GM19035 (cell line): ENCODE data around the gene TMPRSS7.
"Not testable (repeated sequence)": the region's sequence is repeated elsewhere in the genome, so short reads cannot be mapped to it uniquely, and the experiment has no call there.

Experiments used
- ATAC-seq: cut with Tn5 transposase; IDR thresholded peaks from one replicate; pipeline ENCODE4 v1.9.1; 2021; ENCODE audit not compliant: unreplicated experiment

TMPRSS7 gene

DNA sequence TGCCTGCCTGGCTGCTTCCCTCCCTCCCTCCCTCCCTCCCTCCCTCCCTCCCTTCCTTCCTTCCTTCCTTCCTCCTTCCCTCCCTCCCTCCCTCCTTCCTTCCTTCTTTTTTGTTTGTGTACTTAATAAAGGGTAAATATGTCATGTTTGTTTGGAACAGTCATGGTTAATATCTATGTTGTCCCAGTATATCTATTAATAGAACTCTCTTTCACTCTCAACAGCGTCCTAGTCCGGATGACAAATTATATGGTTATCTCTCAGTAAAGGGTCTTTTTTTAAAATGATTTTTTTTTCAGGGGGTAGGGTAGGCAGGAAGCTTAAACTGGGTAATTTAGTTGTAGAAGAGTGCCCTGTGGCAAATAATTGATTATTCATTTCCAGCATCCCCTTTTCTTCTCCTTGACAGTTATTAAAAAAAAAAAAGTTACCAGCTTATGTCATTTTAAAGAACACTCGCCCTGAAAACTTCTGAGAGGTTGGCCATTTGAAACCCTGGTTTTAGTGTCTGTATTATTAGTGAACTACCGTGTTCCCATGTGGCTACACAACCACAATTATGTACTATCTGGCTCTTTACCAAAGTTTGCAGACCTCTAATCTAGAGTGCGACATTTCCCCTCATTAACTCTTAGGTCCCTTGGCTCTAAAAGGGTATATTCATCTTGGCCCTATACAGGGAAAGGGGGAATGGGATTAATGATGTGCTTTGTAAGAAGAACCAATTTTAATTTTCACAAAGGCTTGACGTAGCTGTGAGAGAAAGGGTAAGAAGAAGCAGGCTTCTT is 22.1 kb upstream of the TMPRSS7 start:
- no peak for ATAC-seq

DNA sequence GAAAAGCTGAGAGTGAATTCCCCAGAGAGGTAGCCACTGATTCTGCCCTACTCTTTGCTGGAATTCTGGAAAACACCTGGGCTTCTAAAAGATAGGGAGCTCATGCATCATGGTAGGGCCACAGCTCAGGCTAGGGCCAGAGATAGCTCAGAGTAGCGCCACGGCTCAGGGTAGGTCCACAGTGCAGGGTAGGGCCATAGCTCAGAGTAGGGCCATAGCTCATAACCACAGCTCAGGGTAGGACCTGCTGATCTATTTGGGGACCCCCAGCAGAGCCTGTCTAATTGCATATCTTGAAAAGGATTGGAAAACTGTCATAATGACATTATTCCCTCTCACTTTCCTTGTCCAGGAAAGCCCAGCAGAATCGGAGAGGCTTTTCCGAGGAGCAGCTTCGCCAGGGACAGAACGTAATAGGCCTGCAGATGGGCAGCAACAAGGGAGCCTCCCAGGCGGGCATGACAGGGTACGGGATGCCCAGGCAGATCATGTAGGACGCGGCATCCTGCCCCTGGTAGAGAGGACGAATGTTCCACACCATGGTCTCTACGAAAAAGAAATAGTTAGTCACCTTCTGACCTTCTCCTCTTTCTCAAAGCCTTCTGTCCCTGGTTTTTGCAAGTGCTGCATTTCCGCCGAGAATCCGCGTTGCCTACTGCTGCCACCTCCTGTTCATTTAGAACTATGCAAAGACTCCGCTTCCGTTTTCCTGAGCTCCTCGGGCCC is 21.3 kb upstream of the TMPRSS7 start:
- peak; percentile 87 for ATAC-seq

DNA sequence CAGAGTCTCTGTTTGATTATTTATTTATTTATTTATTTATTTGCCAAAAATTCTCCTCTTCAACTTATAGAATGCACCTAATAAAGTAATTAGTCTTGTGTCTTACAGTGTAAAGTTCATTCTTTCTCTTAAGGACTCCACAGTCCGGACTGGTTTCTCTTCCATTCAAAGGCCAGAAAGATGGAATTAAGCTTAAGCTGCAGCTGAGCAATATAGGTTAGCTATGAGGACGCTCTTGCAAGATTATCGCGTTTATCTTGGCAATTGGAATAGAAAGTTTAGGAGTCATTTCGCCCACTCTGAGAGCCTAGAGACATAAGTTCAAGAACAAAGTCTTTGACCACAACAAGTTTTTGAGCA is 20.8 kb upstream of the TMPRSS7 start:
- peak; percentile 23 for ATAC-seq

DNA sequence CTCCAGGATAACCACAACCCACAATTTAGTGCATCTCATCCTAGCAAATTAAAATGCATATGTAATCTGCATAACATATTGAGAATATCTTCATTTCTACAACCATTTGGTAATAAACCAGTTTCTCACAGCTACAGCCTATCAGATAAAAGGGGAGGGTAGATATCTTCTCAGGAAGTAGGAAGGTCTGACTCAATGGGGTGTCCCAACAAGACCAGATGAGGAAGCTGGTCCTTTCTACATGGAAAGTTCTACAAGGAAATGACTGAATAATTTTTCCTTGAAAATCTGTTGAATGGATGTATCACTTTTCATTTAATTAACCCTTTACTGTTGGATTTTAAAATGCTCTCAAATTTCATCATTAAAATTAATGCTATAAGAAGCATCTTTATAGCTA is 17.4 kb upstream of the TMPRSS7 start:
- no peak for ATAC-seq

DNA sequence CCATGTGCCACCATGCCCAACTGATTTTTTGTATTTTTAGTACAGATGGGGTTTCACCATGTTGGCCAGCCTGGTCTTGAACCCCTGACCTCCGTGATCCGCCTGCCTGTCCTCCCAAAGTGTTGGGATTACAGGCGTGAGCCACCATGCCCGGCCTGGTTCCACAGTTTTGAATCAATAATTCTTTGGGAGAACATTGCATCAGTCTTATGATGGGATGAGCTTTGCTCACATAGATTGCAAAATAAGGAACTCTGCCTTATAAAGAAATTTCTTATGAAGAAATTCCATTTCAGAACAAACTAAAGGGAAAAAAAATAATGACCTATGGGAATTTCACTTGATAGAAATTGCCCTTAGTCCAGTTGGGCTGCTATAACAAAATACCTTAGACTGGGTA is 15.8 kb upstream of the TMPRSS7 start:
- no peak for ATAC-seq

DNA sequence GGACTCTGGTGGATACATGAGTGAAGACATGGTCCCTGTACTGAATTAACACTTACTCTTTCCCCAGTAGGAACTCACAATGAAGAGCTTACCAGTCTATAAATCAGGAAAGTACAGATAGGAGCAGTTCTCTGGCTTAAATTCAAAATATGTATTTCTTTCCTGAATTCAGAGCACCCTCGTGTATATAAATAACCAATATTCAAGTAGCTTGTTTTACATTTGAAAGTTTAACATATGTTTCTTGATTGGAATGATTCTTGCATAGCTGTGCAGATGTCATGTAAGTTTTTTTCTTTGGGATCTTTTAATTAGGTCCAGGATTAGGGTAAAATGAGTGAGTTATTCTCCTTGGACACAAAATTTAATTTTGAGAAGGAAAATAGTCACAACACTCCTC is 14.8 kb upstream of the TMPRSS7 start:
- ATAC-seq: no peak

DNA sequence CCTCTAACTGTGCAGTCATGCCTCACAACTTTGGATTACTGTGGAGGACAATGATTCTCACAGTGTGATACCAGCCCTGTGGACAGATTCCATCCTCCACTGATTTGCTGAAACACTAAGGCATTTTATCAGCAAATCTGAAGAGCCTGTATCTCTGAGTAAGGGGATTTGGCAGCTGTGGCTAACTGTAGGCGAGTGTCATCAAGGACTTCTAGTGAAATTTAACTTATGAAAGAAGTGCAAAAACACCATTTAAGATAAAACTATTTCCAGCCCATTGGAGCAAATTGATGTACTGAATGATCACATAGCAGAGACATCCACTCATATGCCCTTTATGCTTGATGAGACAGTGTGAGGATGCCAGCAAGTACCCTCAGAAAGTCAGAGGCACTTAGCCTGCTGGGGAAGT is 13.9 kb upstream of the TMPRSS7 start:
- ATAC-seq: no peak

DNA sequence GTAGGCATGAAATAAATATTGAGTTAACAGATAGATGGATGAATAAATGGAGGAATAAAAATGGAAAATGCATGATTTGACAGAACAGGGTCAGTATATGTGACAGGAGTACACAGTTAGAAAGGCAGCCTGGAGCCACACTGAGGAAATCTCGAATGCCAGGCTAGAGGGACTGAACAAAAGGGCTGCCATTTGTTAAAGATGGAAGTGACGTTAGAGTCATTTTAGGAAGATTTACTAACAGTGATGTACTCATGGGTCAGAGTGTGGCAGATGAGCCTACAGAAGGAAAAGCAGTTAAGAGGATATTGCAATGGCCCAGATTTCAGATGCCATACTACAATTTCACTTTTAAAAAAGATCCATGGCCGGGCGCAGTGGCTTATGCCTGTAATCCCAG is 7.4 kb upstream of the TMPRSS7 start:
- ATAC-seq: no peak

DNA sequence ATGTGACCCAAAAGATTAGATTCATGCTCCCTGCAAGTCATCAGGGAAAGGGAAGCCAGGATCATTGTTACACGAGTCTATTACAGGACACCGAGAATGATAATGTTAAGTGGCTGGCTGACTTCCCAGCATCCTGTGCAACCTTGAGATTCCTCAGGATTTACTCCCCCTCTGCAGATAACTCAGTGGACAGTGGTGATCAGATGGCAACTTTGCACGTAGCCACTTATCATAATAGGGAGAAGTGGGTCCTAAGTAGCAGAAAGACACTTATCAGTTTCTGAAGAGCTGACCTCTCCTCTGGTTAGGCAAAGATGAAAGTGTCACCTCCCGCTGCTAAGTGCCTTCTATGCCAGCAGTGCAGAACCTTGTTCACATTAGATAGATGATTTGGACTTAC is 6.7 kb upstream of the TMPRSS7 start:
- no peak for ATAC-seq

DNA sequence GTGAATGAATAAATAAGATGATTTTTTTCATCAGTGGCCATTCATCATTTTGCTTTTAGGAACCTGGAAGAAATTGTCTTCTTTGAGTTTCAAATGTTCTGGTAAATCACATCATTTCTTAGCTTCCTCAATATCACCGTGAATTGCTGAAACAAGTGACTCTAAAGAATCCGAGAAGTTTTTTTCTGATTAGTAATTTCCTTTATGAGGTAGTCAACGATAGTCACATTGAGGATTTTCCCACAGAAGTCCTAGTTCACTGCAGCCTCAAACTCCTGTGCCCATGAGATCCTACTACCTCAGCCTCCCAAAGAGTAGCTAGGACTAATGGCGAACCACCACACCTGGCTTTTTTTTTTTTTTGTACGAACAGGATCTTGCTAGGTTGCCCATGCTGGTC is 3.6 kb upstream of the TMPRSS7 start:
- no peak for ATAC-seq

DNA sequence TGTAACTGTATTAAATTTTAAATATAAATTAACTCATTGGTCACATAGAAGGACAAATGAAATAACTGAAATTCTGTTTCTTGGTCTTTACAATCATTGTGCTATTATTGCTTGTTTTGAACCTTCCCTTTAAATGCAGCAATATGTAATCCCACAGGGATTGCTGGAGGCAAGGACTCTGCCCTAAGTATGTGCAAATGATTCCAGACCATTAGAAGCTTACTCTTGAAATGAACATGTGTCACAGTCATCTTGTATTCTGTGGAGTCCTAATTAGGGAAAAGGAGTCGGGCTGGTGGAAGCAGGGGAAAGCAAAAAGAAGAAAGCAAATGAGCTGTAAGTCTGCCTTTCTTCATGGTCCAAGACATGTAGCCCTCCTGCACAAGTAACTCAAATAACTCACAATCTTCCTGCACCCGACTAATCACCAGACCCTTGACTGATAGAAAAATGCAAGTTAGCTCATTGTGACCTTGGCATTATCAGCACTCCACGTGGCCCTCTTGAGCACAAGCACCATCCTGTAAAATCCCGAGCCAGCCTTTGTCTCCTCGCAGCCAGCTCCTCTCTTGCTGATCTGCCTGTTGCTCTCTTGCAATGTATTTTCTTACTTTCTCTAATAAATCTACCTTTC is 2.3 kb upstream of the TMPRSS7 start:
- no peak for ATAC-seq

DNA sequence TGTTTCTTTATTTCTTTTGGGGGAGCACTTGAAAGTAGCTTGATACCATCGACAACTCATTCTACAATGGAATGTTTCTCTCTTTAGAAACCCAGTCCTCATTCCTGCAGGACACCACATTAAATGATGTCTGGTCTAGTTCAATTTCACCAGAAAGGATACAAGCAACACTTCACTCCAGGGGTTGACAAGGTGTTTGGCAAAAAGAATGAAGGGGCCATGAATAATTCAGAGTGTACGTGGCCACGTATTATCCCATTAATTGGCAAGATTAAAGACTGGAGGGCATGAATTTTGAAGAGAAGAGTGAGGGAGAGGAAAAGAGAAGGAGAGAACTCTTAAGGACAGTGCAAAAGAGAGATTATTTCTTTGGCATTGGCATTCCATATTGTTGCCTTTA is 705 bp downstream of the TMPRSS7 start:
- no peak for ATAC-seq

DNA sequence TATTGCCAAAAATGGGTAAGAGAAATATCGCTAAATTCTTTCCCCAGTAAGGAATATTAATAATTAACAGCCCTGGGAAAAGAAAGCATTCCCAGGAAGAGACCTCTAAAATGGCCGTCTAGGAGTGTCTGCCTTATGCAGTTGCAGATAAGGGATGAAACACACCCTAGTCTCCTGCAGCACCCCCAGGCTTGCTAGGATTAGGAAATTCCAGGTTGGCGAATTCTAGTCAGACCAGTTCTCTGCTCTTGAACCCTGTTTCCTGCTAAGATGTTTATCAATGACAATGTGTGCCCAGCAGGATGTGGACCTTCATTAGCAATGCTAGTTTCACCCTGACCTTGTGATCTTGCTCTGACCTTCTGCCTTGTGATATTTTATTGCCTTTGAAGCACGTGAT is 2.7 kb downstream of the TMPRSS7 start:
- ATAC-seq: not testable (repeated sequence)

DNA sequence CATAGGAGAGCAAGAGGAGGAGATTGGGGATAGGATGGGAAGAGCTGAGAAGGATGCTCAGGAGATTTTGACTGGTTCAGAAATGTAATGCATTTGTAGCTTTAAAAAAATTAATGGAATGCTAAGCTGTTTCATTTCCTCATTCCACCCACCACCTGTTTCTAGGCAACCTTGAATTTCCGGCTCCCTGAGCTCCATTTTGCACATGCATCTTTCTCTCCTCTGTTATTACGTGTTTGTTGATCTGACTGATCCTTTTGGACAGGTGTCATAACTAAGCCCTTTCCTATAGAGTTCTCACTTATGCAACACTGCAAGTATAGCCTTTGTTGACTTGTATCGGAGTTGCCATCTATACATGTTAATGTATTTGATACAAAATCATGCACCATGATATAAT is 4.3 kb downstream of the TMPRSS7 start:
- ATAC-seq: no peak

DNA sequence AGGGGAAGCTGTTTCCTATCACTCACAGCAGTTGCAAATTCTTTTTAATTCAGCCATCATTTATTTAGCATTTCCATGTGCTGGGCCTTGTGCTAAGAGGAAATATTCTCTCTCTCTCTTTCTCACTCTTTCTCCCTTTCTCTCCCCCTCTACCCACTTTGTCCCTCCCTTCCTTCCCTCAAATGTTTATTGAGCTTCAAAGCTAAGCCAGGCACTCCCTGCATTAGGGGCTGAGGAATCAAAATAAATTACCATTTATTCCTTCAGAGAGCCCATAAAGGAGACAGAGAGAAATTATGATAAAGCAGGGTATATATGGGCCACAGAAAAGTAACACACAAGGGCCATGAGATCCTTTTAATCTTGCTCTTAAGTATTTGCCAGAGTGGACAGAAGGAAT is 6.8 kb downstream of the TMPRSS7 start:
- ATAC-seq: no peak

DNA sequence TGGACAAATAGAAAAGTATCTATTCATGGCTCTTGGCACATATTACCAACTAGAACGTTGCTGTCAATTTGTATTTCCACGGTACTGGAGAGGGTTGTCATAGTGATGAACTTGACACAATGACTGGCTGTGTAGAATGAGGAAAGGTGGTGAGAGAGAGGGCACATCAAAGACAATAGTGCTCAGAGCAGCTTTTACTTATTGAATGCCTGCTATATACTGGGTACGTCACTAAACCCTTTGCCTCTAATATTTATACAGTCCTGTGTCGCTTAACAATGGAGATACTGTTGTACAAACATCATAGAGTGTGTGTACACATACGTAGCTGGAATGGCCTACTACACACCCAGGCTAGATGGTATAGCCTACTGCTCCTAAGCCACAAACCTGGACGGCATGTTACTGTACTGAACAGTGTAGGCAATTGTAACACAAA is 8.3 kb downstream of the TMPRSS7 start:
- ATAC-seq: no peak

DNA sequence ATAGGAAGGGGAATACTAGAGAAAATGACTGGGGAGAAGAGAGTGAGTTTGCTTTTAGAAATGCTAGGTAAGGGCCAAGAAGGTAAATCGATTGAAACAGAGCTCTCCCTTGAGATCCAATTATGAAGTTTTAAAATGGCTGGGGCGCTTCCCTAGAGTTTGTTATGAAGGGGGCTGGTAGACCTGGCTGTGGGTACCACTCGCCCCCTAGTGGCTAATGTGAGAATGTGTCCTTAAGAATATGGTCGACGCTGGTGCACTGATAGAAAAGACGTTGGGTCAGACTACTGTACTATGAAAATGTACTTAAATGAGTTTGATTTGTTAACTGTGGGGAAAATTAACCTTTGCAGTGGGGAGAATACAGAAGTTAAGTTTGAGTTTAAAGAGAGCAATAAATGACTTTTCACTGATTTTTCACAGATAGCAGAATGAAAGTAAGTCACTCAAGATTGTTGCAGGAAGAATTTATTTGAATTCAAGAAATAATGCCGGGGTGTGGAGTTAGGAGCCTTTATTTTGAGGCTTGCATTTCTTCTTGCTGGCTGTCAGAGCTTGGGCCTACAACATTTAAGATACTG is 9.2 kb downstream of the TMPRSS7 start:
- ATAC-seq: peak; percentile 94

DNA sequence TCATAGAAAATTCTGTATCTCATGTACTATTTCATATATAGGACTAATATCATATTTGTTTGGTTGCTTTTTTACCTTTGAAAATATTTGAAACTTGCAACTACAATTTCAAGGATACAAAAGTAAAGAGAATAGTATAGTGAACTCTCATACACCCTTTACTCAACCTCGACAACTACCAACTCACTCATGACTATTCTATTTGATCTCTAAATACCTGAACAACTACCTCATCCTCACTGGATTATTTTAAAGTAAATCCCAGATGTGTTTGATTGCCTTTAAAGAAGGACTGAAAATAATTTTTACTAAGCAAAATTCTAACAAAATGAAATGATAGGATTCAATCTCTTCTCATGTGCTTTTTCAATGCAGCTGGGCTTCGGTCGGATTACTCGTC is 12.1 kb downstream of the TMPRSS7 start:
- ATAC-seq: no peak

DNA sequence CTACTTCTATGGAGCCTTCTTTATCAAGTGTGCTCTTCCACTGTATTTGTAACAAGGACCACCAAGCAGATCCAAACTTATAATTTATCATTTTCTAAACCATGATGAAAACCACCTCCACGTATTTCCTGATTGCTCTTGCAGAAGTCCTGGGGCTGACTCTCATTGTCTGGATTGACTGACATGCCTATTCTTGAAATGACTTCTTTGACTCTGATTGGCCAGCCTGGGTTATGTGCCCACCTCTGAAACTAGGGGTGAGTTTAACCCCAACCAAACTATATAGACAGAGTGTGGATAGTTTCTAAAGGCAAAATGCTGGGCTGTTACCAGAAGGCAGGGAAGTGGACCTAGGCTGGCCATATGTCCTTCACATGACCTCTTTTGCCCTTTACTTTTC is 12.7 kb downstream of the TMPRSS7 start:
- no peak for ATAC-seq

DNA sequence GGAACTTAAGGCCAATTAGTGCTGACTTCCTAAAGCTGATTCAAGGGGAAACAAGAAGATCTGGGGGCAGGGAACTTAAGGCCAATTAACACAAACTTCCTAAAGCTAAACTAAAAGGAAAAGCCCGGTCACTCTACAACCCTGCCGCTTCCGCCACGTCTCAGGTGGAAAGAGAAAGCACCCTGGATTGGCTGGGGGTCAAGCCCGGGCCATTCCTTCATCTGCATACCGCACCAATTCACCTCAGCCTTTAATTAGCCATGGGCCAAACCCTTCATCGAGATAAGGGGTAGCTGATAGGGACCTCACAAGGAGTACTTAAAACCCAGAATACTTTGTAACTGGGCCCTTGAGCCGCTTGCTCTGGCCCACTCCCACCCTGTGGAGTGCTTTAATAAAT is 14.4 kb downstream of the TMPRSS7 start:
- ATAC-seq: no peak

DNA sequence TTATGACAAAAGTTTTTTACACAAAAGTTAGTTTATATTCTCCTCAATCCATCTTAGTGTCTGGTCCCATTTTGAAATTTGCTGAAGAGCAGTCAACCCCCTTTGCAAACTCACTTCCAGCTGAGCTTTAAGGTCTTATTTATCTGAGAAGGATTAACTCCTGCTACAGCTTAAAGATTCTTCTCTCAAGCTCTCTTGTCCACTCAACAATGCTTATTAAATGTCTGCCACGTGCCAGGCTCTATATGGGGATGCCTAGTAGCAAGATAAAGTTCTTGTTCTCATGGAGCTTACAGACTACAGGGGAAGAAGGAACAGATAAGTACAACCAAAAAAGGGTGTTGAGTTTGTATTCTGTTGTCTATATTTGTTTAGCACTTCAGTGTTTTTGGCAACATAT is 18.7 kb downstream of the TMPRSS7 start:
- no peak for ATAC-seq

DNA sequence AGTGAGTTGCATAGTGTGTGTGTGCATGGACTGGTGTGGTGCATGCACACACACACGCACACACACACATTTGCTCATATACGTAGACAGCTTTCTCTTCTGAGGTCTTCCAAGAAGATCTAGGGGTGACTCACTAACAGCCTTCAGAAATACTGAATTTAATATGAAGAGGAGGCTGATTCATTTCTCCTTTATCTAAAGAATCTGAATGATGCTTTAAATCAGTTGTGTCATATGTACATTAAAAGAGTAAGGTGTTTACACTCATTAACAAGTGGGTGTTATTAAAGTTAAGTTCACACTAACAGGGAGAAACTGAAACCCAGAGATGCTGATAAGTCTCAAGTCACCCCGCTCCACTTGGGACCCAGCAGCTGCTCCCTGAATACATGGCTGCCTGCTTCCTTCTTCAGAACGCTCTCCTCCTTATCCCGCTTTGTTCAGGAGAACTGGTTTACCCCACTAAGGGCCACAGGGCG is 22.0 kb downstream of the TMPRSS7 start:
- ATAC-seq: no peak
